ENCODE measurements around the gene KCP. TPM values are rescaled to one million over a fixed set of nuclear protein-coding genes. Genes with fewer than 3 reads are reported as not detected.

KCP gene
- total RNA-seq = 1 to 10 TPM in 1 of 2 donors, under 1 TPM in 1; 0.67 to 1.0 TPM

GRCh38 chr7:128910569-128910945, at the start of gene KCP:
TSS of gene KCP (minus strand) at chr7:128910709. CDS start at chr7:128910676, 33 bp downstream.

GRCh38 chr7:128937647-128938543, 27.4 kb upstream of the KCP start, which contains the start of gene IRF5:
TSS of gene IRF5 (plus strand) at chr7:128937927. CDS start at chr7:128942082, 4,155 bp downstream.

GRCh38 chr7:128862571-128863432, 47.7 kb downstream of the KCP start, which contains the start of gene ATP6V1F:
TSS of gene ATP6V1F (plus strand) at chr7:128862856. CDS start at chr7:128862905, 49 bp downstream.

GRCh38 chr7:128830231-128831177, 80.0 kb downstream of the KCP start, which contains the start of gene FLNC:
TSS of gene FLNC (plus strand) at chr7:128830406. CDS start at chr7:128830638, 232 bp downstream.

Other genes starting within 250 kb of the KCP start
- gene GARIN1A, start 238.4 kb downstream of the KCP start, total RNA-seq = 1 to 10 TPM in 1 of 2 donors, under 1 TPM in 1; 1.00 to 1.4 TPM
- gene CALU, start 171.3 kb downstream of the KCP start, total RNA-seq = 100 to 1,000 TPM; 243 to 352 TPM
- gene OPN1SW, start 134.9 kb downstream of the KCP start, total RNA-seq = not detected
- 1 to 10 TPM; 3.1 to 8.0 TPM for gene CCDC136, start 118.7 kb downstream of the KCP start, total RNA-seq
- under 1 TPM; under 0.01 TPM for gene FLNC, start 80.3 kb downstream of the KCP start, total RNA-seq
- 100 to 1,000 TPM; 185 to 189 TPM for gene ATP6V1F, start 47.9 kb downstream of the KCP start, total RNA-seq
- 1 to 10 TPM; 1.4 to 2.0 TPM for gene IRF5, start 27.2 kb upstream of the KCP start, total RNA-seq
- 10 to 100 TPM; 54.4 to 66.9 TPM for gene TNPO3, start 144.4 kb upstream of the KCP start, total RNA-seq
- gene TSPAN33, start 234.0 kb upstream of the KCP start, total RNA-seq = 1 to 10 TPM; 3.1 to 9.3 TPM